AG04449 (cell line): ENCODE data around the gene DNM3.
"Not testable (repeated sequence)": the region's sequence is repeated elsewhere in the genome, so short reads cannot be mapped to it uniquely, and the experiment has no call there.

Experiments
- CTCF ChIA-PET: fragments of 350-600 bp; formaldehyde crosslinking; extraction: SDS; loops from one replicate; lab custom pipeline; 2021; ENCODE audit warnings: antibody characterized with exemption; lab: Yijun Ruan, JAX
- POLR2A ChIA-PET: fragments of 400-600, 350-600 bp; formaldehyde crosslinking; extraction: SDS; loops from one replicate; lab custom pipeline; 2020; ENCODE audit warnings: antibody characterized with exemption, inconsistent platforms; lab: Yijun Ruan, JAX
- DNase-seq: peaks from one replicate; pipeline ENCODE4 v3.0.0-alpha.2; 2010; ENCODE audit warnings: low read depth, low spot score
- H3K4me3 ChIP-seq: 2 replicates; pipeline ENCODE4 v1.5.1; 2011; ENCODE audit warnings: low read depth, mild to moderate bottlenecking, control low read depth, low read length
- TF ChIP-seq, protein P1 (sequence below): IDR thresholded peaks from one replicate; pipeline ENCODE4 v1.5.1; 2011; ENCODE audit warnings: mild to moderate bottlenecking, moderate library complexity, low read length, control low read depth, inconsistent platforms; ENCODE audit not compliant: insufficient read depth; ENCODE audit errors: missing control alignments

The DNM3 gene

DNA sequence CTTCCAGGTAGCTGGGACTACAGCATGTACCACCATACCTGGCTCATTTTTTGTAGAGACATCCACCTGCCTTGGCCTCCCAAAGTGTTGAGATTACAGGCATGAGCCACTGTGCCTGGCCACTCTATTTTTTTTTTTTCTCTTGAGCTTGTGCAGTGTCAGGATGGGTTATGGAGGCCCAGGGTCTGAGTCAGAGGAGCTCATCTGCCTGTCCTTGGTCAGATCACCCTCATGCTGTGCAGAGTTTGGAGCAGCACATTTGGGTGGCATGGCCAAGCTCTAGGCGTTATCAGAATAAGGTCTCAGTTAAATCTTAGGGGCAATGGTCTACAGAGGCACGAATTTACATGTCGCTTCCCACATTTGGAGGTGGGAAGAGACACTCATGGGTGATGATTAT is 43.0 kb upstream of the DNM3 start:
- TF ChIP-seq, protein P1, sequence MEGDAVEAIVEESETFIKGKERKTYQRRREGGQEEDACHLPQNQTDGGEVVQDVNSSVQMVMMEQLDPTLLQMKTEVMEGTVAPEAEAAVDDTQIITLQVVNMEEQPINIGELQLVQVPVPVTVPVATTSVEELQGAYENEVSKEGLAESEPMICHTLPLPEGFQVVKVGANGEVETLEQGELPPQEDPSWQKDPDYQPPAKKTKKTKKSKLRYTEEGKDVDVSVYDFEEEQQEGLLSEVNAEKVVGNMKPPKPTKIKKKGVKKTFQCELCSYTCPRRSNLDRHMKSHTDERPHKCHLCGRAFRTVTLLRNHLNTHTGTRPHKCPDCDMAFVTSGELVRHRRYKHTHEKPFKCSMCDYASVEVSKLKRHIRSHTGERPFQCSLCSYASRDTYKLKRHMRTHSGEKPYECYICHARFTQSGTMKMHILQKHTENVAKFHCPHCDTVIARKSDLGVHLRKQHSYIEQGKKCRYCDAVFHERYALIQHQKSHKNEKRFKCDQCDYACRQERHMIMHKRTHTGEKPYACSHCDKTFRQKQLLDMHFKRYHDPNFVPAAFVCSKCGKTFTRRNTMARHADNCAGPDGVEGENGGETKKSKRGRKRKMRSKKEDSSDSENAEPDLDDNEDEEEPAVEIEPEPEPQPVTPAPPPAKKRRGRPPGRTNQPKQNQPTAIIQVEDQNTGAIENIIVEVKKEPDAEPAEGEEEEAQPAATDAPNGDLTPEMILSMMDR, result no peak
- POLR2A ChIA-PET, result no interaction called here
- no peak overlapping the region for H3K4me3 ChIP-seq
- DNase-seq, result no peak
- CTCF ChIA-PET, result interaction anchor here (0.8 to 16.0 kb wide), 6 partner anchors 10 to 205 kb away, joined by 3 to 835 read pairs (median 62); no protein-coding TSS in a partner anchor

DNA sequence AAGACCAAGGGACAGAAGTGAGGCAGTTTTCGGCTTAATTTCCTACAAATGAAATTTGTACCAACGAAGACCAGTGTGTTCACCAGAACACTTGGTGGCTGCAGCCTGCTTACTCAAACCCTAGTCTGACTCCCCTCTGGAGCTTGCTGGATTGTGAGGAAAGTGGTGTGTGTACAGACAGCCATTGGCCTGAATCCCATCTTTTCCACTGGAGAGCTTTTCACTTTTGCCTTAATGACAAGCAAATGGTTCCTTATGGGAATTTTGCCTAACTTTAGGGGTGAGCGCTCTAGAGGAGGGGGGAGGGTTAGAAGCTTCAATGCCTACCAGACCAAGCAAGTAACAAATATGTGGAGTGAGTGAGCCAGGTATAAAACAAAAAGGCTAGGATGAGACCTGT is 42.5 kb upstream of the DNM3 start:
- H3K4me3 ChIP-seq, result no peak overlapping the region
- TF ChIP-seq, protein P1, result no peak
- no peak for DNase-seq
- POLR2A ChIA-PET, result no interaction called here
- CTCF ChIA-PET, result interaction anchor here (0.8 to 16.0 kb wide), 6 partner anchors 10 to 204 kb away, joined by 3 to 835 read pairs (median 62); no protein-coding TSS in a partner anchor

DNA sequence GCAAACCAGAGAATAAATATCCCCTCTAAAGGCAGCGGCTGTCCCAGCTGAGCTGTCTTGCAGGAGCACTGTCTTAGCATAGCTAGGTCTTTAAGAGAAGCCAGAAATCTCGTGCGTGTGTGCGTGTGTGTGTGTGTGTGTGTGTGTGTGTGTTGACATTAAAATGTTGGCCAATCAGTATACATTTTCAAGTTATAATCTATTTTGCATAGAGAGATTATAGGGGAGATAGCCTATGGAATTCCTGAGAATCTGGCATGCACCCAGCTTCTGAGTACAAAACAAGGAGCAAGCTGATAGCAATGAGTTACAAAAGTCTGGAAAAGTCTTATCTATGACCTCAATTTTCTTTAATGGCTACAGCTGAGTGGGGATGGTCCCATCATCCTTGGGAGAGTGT is 42.1 kb upstream of the DNM3 start:
- TF ChIP-seq, protein P1, result no peak
- ChIA-PET POLR2A (no interaction called here), CTCF (interaction anchor here (0.8 to 16.0 kb wide), 8 partner anchors 10 to 204 kb away, joined by 3 to 835 read pairs (median 34); partner anchors contain the start of gene METTL13)
- no peak for DNase-seq
- no peak overlapping the region for H3K4me3 ChIP-seq

DNA sequence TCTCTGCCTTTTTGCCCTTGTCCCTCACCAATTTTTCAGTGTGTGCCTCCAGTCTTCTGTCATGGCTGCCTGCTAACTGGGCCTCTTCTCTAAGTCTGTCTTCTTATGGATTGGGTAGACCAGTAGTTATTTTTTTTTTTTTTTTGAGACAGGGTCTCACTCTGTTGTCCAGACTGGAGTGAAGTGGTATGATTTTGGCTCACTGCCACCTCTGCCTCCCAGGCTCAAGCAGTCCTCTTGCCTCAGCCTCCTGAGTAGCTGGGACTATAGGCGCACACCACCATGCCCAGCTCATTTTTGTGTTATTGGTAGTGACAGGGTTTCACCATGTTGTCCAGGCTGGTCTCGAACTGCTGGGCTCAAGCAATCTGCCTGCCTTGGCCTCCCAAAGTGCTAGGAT is 41.6 kb upstream of the DNM3 start:
- H3K4me3 ChIP-seq, DNase-seq, POLR2A ChIA-PET: not testable (repeated sequence)
- CTCF ChIA-PET, result interaction anchor here (0.8 to 16.0 kb wide), 13 partner anchors 11 to 617 kb away, joined by 3 to 835 read pairs (median 4); partner anchors contain the start of gene METTL13

DNA sequence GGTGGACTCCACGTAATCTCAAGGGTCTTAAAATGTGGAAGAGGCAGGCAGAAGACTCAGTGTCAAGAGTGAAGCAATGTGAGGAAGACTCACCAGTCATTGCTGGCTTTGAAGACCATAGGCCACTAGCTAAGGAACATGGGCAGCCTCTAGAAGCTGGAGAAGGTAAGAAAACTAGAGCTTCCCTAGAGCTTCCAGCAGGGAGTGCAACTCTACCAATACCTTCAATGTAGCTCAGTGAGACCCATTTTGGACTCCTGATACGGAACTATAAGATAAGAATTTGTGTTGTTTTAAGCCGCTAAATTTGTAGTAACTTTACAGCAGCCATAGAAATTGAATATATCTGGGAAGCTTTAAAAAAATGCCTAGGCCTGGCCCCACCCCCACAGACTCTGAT is 41.0 kb upstream of the DNM3 start:
- H3K4me3 ChIP-seq, result no peak overlapping the region
- CTCF ChIA-PET, result interaction anchor here (0.7 to 16.0 kb wide), 29 partner anchors 10 to 919 kb away, joined by 3 to 835 read pairs (median 4); partner anchors contain the start of genes METTL13, PIGC and PRRC2C
- DNase-seq, result no peak
- POLR2A ChIA-PET, result interaction anchor here (1.4 kb wide), 1 partner anchor 19 kb away, joined by 3 read pairs; the partner anchor contains the start of gene METTL13
- TF ChIP-seq, protein P1, result no peak

DNA sequence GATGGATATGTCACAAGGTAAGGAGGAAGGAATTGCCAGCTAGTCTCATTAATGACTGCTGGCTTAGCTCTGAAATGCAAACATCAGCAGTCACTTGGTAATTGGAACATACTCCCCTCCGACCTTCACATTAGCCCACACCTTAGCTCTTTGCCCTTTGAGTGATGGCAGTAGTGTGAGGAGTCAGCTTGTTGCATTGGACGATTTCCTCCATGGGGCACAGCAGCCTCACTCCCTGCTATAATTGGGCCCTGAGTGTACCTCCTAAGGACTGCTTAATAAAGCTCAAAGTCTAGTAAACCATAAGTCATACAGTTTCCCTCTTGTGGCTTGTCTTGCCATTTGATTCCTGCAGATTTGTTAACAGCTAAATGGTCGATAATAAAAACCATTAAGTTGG is 40.4 kb upstream of the DNM3 start:
- TF ChIP-seq, protein P1, result no peak
- POLR2A ChIA-PET, result interaction anchor here (0.6 to 1.4 kb wide), 2 partner anchors 20 to 610 kb away, joined by 3 read pairs; partner anchors contain the start of gene METTL13
- CTCF ChIA-PET, result interaction anchor here (0.7 to 16.0 kb wide), 29 partner anchors 9 to 918 kb away, joined by 3 to 835 read pairs (median 3); partner anchors contain the start of genes METTL13, PIGC and PRRC2C
- DNase-seq, result no peak
- H3K4me3 ChIP-seq, result no peak overlapping the region
